ENCODE results near the gene HEPACAM. TPM values are rescaled to one million over a fixed set of nuclear protein-coding genes. Genes with fewer than 3 reads are reported as not detected.
A peak's percentile ranks its signal among the peaks of the same experiment; 100 is the strongest.

HEPACAM gene, protein sequence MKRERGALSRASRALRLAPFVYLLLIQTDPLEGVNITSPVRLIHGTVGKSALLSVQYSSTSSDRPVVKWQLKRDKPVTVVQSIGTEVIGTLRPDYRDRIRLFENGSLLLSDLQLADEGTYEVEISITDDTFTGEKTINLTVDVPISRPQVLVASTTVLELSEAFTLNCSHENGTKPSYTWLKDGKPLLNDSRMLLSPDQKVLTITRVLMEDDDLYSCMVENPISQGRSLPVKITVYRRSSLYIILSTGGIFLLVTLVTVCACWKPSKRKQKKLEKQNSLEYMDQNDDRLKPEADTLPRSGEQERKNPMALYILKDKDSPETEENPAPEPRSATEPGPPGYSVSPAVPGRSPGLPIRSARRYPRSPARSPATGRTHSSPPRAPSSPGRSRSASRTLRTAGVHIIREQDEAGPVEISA
- total RNA-seq: 1 to 10 TPM in 3 of 4 donors, under 1 TPM in 1; 0.42 to 2.1 (median 1.1) TPM

DNA sequence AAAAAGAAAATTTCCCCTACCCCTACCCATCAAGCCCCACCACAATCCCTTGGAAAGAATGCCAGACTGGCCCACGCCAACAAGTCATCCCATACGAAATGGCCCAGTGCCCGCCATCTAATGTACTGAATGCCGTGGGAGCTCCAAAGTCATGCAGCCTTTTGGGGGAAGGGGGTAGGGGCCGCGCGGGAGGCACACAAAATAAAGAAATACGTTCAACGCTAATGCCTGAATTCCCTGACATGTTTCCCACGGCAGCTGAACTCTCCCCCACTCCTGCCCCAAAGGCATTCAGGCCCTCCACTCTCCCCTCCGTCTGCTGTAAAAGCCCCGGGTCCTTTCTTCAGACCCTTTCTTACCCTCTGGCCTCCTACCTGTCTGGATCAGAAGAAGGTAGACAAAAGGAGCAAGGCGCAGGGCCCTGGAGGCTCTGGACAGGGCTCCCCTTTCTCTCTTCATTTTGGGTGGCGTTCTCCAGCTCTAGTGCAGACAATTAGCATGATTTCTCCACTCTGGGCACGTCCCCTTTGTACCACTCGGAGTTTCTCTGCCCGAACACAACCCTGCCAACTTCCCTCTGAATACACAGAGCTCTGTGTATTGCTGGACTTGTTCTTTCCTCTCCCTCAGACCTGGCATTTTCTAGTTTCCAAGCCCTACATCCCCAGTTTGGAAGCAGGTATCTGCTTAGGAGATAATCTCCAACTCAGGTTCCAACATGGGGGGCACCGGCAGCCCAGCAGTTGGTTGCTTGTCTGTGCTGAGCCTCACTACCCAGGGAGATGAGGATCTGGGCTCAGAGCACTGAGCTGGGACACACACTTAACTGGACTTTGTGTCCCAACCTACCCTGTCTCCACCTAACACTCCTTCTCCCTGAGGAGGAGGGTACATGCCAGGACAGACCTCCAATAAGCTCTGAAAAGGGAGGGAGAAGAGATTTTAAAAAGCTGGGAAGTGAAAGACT is at the start of gene HEPACAM:
Gene HEPACAM (minus strand): TSS at position 500 of the 967 bp plus-strand sequence. CDS start 41 bp downstream, at position 459.
- no peak for TF ChIP-seq EP300 (IDR thresholded peaks at IDR 0.05)
- TF ChIP-seq POLR2A (IDR thresholded peaks at IDR 0.05; ENCODE audit: low read depth): no peak
- TF ChIP-seq, protein P1, sequence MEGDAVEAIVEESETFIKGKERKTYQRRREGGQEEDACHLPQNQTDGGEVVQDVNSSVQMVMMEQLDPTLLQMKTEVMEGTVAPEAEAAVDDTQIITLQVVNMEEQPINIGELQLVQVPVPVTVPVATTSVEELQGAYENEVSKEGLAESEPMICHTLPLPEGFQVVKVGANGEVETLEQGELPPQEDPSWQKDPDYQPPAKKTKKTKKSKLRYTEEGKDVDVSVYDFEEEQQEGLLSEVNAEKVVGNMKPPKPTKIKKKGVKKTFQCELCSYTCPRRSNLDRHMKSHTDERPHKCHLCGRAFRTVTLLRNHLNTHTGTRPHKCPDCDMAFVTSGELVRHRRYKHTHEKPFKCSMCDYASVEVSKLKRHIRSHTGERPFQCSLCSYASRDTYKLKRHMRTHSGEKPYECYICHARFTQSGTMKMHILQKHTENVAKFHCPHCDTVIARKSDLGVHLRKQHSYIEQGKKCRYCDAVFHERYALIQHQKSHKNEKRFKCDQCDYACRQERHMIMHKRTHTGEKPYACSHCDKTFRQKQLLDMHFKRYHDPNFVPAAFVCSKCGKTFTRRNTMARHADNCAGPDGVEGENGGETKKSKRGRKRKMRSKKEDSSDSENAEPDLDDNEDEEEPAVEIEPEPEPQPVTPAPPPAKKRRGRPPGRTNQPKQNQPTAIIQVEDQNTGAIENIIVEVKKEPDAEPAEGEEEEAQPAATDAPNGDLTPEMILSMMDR (IDR thresholded peaks at IDR 0.05): no peak
- no peak for TF ChIP-seq POLR2AphosphoS5 (IDR thresholded peaks at IDR 0.05)
- no peak for DNase-seq (ENCODE audit: extremely low spot score)
- intact Hi-C loops (cut with DNase I): no loop called here
- Histone ChIP-seq H3K9me3 (no peaks in the 10 kb centered on the region), H3K36me3 (no peaks in the 10 kb centered on the region), H3K27me3 (peaks cover 0 to 19% (median 0%) of the 10 kb centered on the region in 4 donors), H3K27ac (replicated peaks in 1 of 4) (no peak within 1 kb of the TSS), H3K4me3 (peak within 1 kb of the TSS in 1 of 4 donors; percentile 4), H3K4me1 (no peaks in the 10 kb centered on the region)
- 83% methylated on average over 18 of the region's 18 CpGs for WGBS

DNA sequence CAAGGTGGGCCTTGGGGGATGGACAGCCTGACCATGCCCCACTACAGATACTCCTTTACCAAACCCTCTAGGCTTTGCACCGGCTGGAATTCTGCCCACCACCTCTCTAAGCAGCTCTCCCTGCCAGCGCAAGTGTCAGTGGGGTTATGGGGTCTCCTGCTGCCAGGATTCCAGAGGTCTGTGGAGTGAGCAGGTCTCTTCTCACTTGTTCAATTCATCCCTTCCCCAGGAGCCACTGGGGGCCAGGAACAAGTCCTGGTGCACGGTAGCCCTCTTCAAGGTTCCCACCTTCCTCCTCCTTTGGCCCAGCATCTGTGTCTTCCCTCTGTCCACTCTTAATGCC is 48.6 kb upstream of the HEPACAM start:
- 96% methylated on average over 3 of the region's 3 CpGs for WGBS
- TF ChIP-seq, protein P1 (IDR thresholded peaks at IDR 0.05): no peak
- TF ChIP-seq EP300 (IDR thresholded peaks at IDR 0.05) (no peak), POLR2AphosphoS5 (IDR thresholded peaks at IDR 0.05) (no peak), POLR2A (IDR thresholded peaks at IDR 0.05; ENCODE audit: low read depth) (no peak)
- DNase-seq (ENCODE audit: extremely low spot score): no peak

DNA sequence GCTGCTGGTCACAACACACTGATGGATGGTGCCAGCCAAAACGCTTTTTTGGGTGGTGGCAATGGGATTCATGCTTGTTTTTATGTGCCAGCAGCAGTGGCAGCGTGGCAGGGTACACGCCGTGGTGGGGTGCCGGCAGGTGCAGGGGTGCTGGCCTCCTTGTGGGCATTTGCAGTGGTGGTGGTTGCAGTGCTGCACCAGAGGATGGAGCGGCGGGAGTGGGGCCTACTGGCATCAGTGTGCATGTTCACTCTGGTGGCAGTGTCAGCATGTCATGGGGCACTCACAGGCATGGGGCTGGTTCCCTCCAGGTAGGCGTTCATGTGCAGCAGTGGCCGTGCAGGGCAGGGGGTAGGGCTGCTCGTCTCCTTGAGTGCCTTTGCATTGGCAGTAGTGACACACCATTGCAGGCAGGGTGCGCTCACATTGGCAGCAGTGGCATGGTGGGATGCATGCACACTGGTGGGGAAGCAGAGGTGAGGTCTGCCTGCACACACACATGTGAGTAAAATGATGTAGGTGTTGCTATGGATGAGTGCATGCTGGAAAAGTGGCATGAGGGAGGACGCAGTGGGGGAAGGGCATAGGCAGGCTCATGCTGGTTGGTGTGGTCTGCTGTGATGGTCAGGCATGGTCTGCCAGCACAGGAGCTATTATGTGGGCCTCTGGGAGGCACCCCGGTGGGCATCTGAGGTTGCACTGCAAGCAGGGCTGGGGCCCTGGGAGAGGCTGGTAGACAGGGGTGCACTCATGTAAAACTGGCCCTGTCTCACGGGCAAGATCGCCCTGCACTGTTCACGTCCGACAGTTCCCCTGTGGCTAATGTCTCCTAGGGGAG is 48.0 kb upstream of the HEPACAM start:
- Histone ChIP-seq H3K36me3 (peaks cover 0 to 13% (median 0%) of the 10 kb centered on the region in 4 donors), H3K4me1 (no peaks in the 10 kb centered on the region), H3K9me3 (peaks cover 0 to 13% (median 0%) of the 10 kb centered on the region in 4 donors), H3K27ac (replicated peaks in 1 of 4) (no peak overlapping the region), H3K4me3 (no peak overlapping the region), H3K27me3 (no peaks in the 10 kb centered on the region)
- WGBS: 95% methylated on average over 15 of the region's 17 CpGs
- no peak for DNase-seq (ENCODE audit: extremely low spot score)
- TF ChIP-seq EP300 (IDR thresholded peaks at IDR 0.05): no peak
- TF ChIP-seq, protein P1 (IDR thresholded peaks at IDR 0.05): no peak
- intact Hi-C loops (cut with DNase I): no loop called here

More for the DNA sequence above, 48.6 kb upstream of the HEPACAM start:
- H3K27ac ChIP-seq (replicated peaks in 1 of 4): no peak overlapping the region
- intact Hi-C loops (cut with DNase I): no loop called here
- no peaks in the 10 kb centered on the region for H3K4me1 ChIP-seq
- H3K4me3 ChIP-seq: no peak overlapping the region
- peaks cover 0 to 13% (median 0%) of the 10 kb centered on the region in 4 donors for H3K9me3 ChIP-seq
- H3K27me3 ChIP-seq: no peaks in the 10 kb centered on the region
- peaks cover 0 to 13% (median 0%) of the 10 kb centered on the region in 4 donors for H3K36me3 ChIP-seq

DNA sequence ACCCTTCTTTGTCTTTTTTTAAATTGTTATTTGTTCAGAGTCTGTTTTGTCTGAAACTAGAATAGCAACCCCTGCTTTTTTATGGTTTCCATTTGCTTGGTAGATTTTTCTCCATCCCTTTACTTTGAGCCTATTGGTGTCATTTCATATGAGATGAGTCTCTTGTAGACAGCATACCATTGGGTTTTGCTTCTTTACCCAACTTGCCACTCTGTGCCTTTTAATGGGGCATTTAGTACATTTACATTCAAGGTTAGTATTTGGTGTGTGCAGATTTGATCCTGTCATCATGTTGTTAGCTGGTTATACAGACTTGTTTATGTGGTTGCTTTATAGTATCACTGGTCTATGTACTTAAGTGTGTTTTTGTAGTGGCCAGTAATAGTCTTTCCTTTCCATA is 46.2 kb upstream of the HEPACAM start:
- intact Hi-C loops (cut with DNase I): no loop called here
- H3K4me1 ChIP-seq: no peaks in the 10 kb centered on the region
- TF ChIP-seq POLR2A (IDR thresholded peaks at IDR 0.05; ENCODE audit: low read depth) (no peak), EP300 (IDR thresholded peaks at IDR 0.05) (no peak), POLR2AphosphoS5 (IDR thresholded peaks at IDR 0.05) (no peak)
- TF ChIP-seq, protein P1 (IDR thresholded peaks at IDR 0.05): no peak
- H3K36me3 ChIP-seq: no peaks in the 10 kb centered on the region
- no peak overlapping the region for H3K27ac ChIP-seq (replicated peaks in 1 of 4)
- H3K27me3 ChIP-seq: no peaks in the 10 kb centered on the region
- H3K9me3 ChIP-seq: peaks cover 0 to 13% (median 0%) of the 10 kb centered on the region in 4 donors
- H3K4me3 ChIP-seq: no peak overlapping the region
- DNase-seq (ENCODE audit: extremely low spot score): no peak
